ENCODE results near the gene TNFAIP8.

Gene TNFAIP8

GRCh38 chr5:119336845-119337580 lies 18.8 kb upstream of the TNFAIP8 start:
- H3K27me3 Mint-ChIP-seq: no peaks in the 10 kb centered on the region
- H3K4me1 Mint-ChIP-seq: peaks cover 92% of the 10 kb centered on the region
- H3K9me3 Mint-ChIP-seq: no peaks in the 10 kb centered on the region
- H3K4me3 Mint-ChIP-seq: peak overlapping the region; percentile 81
- peak overlapping the region; percentile 100 for H3K27ac Mint-ChIP-seq
- H3K36me3 Mint-ChIP-seq: peaks cover 10% of the 10 kb centered on the region

DNA sequence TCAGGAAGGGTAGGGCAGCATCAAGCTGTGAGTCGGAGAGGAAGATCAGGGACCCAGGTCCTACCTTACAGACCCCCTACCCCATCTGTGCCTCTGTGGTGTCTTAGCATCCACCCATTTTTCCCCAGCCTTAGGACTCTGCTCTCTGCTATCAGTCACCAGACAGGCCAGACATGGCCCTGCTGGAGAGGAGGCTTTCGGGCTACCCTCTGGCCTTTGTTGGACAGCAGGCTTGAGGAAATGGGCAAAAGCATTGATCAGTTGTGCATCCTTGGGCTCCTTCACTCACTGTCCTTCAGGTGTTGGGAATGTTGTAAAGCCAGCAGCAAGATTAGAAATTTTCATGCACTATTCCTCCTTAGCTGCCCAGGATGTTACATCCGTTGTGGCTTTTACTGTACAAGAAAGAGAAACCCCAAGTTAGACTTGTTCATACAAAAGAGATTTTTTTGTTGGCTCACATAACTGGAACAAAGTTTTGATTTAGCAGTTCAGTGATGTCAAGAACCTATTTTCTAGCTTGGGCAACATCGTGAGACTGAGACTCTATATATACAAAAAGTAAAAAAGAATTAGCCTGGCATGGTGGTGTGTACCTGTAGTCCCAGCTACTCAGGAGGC lies 17.4 kb upstream of the TNFAIP8 start:
- Mint-ChIP-seq H3K27me3 (no peaks in the 10 kb centered on the region), H3K27ac (peak overlapping the region; percentile 100), H3K4me3 (peak overlapping the region; percentile 81), H3K4me1 (peaks cover 93% of the 10 kb centered on the region), H3K9me3 (no peaks in the 10 kb centered on the region), H3K36me3 (peaks cover 10% of the 10 kb centered on the region)

DNA sequence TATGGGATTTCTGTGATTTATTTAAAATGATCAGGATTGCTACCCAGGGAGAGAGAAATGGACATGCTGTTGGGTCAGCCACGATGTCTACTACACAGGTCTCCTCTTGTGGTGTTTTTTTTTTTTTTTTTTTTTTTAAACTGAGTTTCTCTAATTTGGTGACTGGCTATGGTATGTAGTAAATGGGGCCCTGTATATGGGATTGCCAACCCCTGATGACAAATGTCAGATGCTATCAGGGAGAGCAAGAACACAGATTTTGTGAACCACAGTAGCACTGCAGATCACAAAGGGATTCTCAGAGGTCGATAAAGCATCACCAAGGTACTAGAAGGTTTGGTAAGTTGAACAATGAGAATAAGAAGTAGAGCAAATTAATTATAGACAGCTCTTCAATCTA lies 16.5 kb upstream of the TNFAIP8 start:
- H3K4me1 Mint-ChIP-seq: peaks cover 98% of the 10 kb centered on the region
- peak overlapping the region; percentile 100 for H3K27ac Mint-ChIP-seq
- H3K4me3 Mint-ChIP-seq: peak overlapping the region; percentile 53
- H3K27me3 Mint-ChIP-seq: no peaks in the 10 kb centered on the region
- peaks cover 10% of the 10 kb centered on the region for H3K36me3 Mint-ChIP-seq
- H3K9me3 Mint-ChIP-seq: no peaks in the 10 kb centered on the region

DNA sequence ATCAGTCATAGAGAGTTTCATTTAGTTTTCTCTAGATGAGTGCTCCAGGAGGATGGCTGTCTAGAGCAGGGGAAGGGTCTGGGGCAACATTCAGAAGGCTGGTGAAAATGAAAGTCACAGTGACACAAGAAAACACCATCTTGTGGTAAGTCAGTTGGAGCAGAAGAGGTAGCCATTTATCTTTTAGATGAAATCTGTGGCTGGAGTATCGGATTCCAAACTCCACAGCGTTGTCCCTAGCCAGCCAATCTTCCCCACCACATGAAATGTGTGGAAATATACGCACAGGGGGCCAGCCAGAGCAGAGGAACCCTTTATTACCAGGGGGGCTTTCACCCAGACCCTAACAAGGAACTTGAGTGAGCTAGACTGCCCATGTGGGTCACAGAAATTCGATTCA lies 15.9 kb upstream of the TNFAIP8 start:
- Mint-ChIP-seq H3K27ac (peak overlapping the region; percentile 100), H3K4me3 (peak overlapping the region; percentile 91), H3K4me1 (peaks cover 95% of the 10 kb centered on the region), H3K9me3 (no peaks in the 10 kb centered on the region), H3K36me3 (peaks cover 12% of the 10 kb centered on the region), H3K27me3 (no peaks in the 10 kb centered on the region)

- peaks cover 94% of the 10 kb centered on the region for H3K4me1 Mint-ChIP-seq
Measured at GRCh38 chr5:119340597-119341218, 15.1 kb upstream of the TNFAIP8 start.

DNA sequence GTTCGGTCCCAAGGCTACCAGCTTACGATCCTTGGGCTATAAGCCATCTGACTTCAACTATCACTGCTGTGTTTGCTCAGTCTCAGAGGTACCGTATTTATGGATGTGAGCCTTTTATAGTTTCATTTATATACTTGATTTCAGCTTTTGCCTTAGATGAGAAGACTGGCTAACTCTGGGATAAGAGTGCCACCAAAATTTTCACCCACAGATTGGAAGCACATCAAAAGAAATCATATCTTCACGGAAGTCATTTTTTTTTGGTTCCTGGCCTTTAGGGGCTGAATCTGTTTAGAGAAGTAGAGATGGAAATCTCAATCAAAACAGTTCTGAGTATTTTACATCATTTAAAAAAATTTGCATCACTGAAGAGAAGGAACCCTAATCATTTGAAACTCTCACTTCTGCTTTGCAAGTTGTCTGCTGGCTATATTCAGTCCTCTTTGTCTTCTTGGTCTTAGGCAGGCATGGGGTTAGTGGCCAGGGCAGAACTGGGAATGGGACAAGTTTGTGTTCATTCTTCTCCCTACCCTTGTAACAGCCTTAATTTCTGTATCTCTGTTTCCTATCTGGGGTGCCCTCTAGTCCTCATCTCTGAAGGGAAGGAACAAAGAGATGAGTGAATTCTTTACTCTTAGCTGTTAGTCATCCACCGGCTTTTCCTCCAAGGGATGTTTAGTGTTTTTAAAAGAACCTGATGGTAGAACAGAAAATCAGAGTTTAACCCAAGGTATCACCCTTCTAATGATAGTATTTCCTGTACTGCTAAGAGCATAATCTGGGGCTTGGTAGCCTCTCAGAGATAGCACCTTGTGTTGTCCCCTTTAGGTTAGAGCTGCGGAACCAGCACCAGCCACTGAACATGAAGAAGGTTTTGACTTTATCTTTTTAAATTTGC lies 14.1 kb upstream of the TNFAIP8 start:
- Mint-ChIP-seq H3K27ac (peak overlapping the region; percentile 100), H3K4me3 (peak overlapping the region; percentile 91), H3K9me3 (no peaks in the 10 kb centered on the region), H3K27me3 (no peaks in the 10 kb centered on the region), H3K4me1 (peaks cover 94% of the 10 kb centered on the region), H3K36me3 (peaks cover 16% of the 10 kb centered on the region)

More at GRCh38 chr5:119340597-119341218, 15.1 kb upstream of the TNFAIP8 start:
- Mint-ChIP-seq H3K4me3 (peak overlapping the region; percentile 91), H3K36me3 (peaks cover 16% of the 10 kb centered on the region), H3K27ac (peak overlapping the region; percentile 100), H3K9me3 (no peaks in the 10 kb centered on the region), H3K27me3 (no peaks in the 10 kb centered on the region)

DNA sequence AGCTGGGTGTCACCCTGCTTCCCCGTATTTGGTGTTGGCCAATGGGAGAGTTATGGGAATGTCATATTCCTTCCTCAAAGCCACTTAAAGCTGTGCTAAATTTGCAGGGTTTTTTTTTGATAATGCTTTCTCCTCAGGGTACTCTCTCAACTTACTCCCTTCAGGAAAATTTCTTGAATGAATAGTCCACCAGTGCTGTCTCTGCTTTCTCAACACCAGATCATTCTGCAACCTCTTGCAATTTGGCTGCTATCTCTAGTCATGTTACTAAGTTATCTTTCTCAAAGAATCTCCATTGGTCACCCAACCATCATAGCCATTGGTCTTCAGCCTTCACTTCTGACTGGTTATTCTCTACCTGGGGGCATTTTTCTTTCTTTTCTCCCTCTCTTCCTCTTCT lies 13.4 kb upstream of the TNFAIP8 start:
- Mint-ChIP-seq H3K4me3 (peak overlapping the region; percentile 91), H3K9me3 (no peaks in the 10 kb centered on the region), H3K4me1 (peaks cover 94% of the 10 kb centered on the region), H3K27me3 (no peaks in the 10 kb centered on the region), H3K36me3 (peaks cover 14% of the 10 kb centered on the region), H3K27ac (peak overlapping the region; percentile 100)

DNA sequence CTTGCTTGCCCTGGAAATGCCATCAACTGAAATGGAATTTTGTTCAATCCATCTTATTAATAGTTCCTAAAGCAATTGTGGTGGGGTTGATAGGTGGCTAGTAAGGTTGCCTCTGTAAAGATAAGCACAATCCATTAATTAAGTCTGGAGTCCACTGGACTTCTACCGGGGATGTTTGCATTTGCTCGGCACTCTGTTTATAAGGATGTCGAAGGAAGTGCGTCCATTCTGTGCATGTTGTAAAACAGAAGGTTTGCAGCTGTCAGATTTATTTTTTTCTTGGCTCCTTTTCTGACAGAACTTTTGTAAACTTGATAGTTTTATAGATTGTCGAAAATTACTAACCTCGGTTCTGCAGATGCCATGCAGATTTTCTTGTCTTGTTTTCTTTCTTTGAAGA lies 12.8 kb upstream of the TNFAIP8 start:
- peak overlapping the region; percentile 100 for H3K27ac Mint-ChIP-seq
- peak overlapping the region; percentile 91 for H3K4me3 Mint-ChIP-seq
- no peaks in the 10 kb centered on the region for H3K27me3 Mint-ChIP-seq
- no peaks in the 10 kb centered on the region for H3K9me3 Mint-ChIP-seq
- peaks cover 96% of the 10 kb centered on the region for H3K4me1 Mint-ChIP-seq
- H3K36me3 Mint-ChIP-seq: peaks cover 14% of the 10 kb centered on the region

DNA sequence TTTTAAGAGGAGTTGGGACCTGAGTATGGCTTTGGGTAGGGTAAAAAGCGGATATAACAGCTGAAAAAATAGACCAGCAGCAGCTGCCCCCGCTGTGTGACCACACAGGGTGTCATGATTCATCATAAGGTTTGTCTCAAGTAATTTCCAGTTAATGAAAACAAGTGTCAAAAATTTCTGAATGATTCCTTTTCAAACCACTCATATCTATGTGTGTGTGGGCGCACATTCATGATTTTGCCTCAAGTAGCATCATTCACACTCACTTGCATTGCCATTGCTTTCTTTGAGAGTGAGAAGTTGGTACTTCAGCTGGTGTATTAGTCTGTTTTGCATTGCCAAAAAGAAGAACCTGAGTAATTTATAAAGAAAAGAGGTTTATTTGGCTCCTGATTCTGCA lies 12.1 kb upstream of the TNFAIP8 start:
- H3K36me3 Mint-ChIP-seq: peaks cover 16% of the 10 kb centered on the region
- H3K27ac Mint-ChIP-seq: peak overlapping the region; percentile 100
- H3K27me3 Mint-ChIP-seq: no peaks in the 10 kb centered on the region
- H3K4me1 Mint-ChIP-seq: peaks cover 96% of the 10 kb centered on the region
- no peaks in the 10 kb centered on the region for H3K9me3 Mint-ChIP-seq
- H3K4me3 Mint-ChIP-seq: peak overlapping the region; percentile 72

- H3K27ac Mint-ChIP-seq: peak overlapping the region; percentile 100
- H3K36me3 Mint-ChIP-seq: peaks cover 20% of the 10 kb centered on the region
- no peaks in the 10 kb centered on the region for H3K9me3 Mint-ChIP-seq
- peak overlapping the region; percentile 72 for H3K4me3 Mint-ChIP-seq
- no peaks in the 10 kb centered on the region for H3K27me3 Mint-ChIP-seq
- H3K4me1 Mint-ChIP-seq: peaks cover 97% of the 10 kb centered on the region
Measured at GRCh38 chr5:119344231-119344630, 11.6 kb upstream of the TNFAIP8 start.

DNA sequence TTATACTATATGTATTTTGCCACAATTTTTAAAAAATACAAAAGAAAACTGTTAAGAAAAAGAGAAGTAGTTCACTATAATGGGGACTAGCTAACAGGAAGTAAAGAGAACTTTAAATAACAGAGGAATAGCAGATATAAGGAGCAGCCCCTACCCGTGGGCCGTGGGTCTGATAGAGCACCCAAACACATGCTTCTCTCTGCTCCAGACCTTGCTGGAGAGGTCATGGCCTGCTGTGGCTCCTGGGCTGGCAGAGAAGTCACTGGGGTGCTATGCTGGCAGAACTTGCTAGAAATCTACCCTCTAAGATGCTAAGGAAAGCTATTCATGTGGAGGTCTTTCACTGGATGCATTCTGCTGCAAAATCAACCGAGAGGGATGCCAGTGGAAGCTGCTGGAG lies 10.0 kb upstream of the TNFAIP8 start:
- Mint-ChIP-seq H3K27me3 (no peaks in the 10 kb centered on the region), H3K4me3 (peak overlapping the region; percentile 78), H3K9me3 (no peaks in the 10 kb centered on the region), H3K27ac (peak overlapping the region; percentile 96), H3K4me1 (peaks cover 97% of the 10 kb centered on the region), H3K36me3 (peaks cover 18% of the 10 kb centered on the region)

DNA sequence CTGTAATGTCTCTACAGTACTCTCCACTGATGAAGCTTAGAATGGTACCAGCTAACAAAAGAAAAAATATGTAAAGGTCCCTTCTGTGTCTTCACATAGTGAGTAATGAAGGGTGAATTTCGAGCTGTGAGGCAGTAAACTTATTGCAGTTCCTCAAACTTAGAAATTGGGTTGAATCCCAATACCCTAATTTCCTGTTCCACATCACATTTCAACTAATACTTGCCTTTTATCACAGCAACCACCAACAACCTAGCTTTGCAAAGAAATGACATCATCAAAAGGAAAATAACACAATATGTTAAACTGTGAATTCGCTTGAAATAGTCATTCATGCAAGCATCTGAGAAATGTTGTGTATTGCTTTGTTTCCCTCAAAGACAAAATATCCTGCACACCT lies 9.4 kb upstream of the TNFAIP8 start:
- Mint-ChIP-seq H3K9me3 (no peaks in the 10 kb centered on the region), H3K4me1 (peaks cover 97% of the 10 kb centered on the region), H3K27me3 (no peaks in the 10 kb centered on the region), H3K4me3 (peak overlapping the region; percentile 78), H3K36me3 (peaks cover 18% of the 10 kb centered on the region), H3K27ac (peak overlapping the region; percentile 96)

GRCh38 chr5:119347574-119347973 lies 8.2 kb upstream of the TNFAIP8 start:
- Mint-ChIP-seq H3K4me1 (peaks cover 97% of the 10 kb centered on the region), H3K9me3 (no peaks in the 10 kb centered on the region), H3K27ac (peak overlapping the region; percentile 96), H3K4me3 (peak overlapping the region; percentile 78), H3K36me3 (peaks cover 21% of the 10 kb centered on the region), H3K27me3 (no peaks in the 10 kb centered on the region)

DNA sequence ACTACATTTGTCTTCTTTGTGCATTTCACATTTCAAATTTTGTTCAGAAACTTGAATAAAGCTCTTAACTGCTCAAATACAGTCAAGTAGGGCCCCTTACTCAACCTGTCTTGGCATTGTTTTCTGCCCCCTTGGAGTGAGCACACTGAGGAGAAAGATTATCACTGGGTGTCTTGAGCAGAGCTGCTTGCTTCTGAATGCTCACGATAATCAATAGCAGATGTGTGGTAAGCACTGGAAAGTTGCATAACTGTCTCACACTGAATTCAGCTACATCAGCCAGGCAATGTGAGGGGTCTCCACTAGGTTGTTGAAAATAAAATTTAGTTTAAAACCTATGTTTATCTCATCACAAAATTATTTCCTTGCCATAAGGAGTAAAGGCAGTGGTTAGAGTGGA lies 7.8 kb upstream of the TNFAIP8 start:
- Mint-ChIP-seq H3K27ac (peak overlapping the region; percentile 96), H3K4me3 (peak overlapping the region; percentile 78), H3K36me3 (peaks cover 25% of the 10 kb centered on the region), H3K4me1 (peaks cover 97% of the 10 kb centered on the region), H3K9me3 (no peaks in the 10 kb centered on the region), H3K27me3 (no peaks in the 10 kb centered on the region)

- Mint-ChIP-seq H3K4me3 (peak overlapping the region; percentile 97), H3K36me3 (peaks cover 37% of the 10 kb centered on the region)
Measured at GRCh38 chr5:119353213-119353612, 2.6 kb upstream of the TNFAIP8 start.

More at GRCh38 chr5:119353213-119353612, 2.6 kb upstream of the TNFAIP8 start:
- Mint-ChIP-seq H3K27ac (peak overlapping the region; percentile 90), H3K4me1 (peaks cover 79% of the 10 kb centered on the region), H3K9me3 (no peaks in the 10 kb centered on the region), H3K27me3 (no peaks in the 10 kb centered on the region)

Measured in activated naive CD4-positive, alpha-beta T cell treated with anti-CD3 and anti-CD28 coated beads, Interleukin-2, amount 50 U/mL, for 24 hours (primary cell).